ENCODE data around the gene PNPLA8. TPM values are rescaled to one million over a fixed set of nuclear protein-coding genes. Genes with fewer than 3 reads are reported as not detected.

Gene PNPLA8
- total and polyA plus RNA-seq, 2 donors from 2014 or later = 17.7 to 33.9 TPM

DNA sequence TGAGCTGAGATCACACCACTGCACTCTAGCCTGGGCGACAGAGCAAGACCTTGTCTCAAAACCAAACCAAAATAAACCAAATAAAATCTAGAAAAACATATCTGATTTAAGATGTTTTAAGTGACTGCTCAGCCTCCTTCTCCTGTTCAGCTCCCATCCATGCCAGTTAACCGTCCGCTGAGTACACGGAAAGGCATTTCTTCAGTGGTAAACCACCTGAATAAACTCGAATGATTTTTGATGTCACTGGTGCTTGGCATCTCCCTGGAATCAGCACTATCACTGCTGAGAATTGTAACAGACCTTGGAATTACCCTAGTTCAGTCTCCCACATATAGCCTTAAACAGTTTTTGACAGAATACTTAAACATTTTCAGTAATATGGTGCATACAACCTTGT, 45.6 kb downstream of the PNPLA8 start:
- no peaks in the 10 kb centered on the region for H3K4me1 ChIP-seq (ENCODE audit: control insufficient read depth in 2 of 3, insufficient read depth in 2 of 3, low read depth in 1 of 3, low read length in 3 of 3)
- H3K27me3 ChIP-seq (ENCODE audit: control insufficient read depth, insufficient read depth, low read length) = no peaks in the 10 kb centered on the region
- peaks cover 3 to 14% (median 13%) of the 10 kb centered on the region in 3 donors for H3K36me3 ChIP-seq (ENCODE audit: control insufficient read depth in 2 of 3, insufficient read depth in 3 of 3, low read length in 3 of 3)
- H3K27ac ChIP-seq (ENCODE audit: low read depth in 2 of 2, low read length in 2 of 2) = no peak overlapping the region
- intact Hi-C loops (cut with DNase I) = no loop called here
- no peak for FAIRE-seq
- H3K4me3 ChIP-seq (ENCODE audit: low read length in 3 of 3) = no peak overlapping the region
- no peak for DNase-seq
- TF ChIP-seq, protein P1, sequence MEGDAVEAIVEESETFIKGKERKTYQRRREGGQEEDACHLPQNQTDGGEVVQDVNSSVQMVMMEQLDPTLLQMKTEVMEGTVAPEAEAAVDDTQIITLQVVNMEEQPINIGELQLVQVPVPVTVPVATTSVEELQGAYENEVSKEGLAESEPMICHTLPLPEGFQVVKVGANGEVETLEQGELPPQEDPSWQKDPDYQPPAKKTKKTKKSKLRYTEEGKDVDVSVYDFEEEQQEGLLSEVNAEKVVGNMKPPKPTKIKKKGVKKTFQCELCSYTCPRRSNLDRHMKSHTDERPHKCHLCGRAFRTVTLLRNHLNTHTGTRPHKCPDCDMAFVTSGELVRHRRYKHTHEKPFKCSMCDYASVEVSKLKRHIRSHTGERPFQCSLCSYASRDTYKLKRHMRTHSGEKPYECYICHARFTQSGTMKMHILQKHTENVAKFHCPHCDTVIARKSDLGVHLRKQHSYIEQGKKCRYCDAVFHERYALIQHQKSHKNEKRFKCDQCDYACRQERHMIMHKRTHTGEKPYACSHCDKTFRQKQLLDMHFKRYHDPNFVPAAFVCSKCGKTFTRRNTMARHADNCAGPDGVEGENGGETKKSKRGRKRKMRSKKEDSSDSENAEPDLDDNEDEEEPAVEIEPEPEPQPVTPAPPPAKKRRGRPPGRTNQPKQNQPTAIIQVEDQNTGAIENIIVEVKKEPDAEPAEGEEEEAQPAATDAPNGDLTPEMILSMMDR (IDR thresholded peaks at IDR 0.05; ENCODE audit: borderline replicate concordance, extremely low read depth, insufficient read depth) = no peak
- H3K9me3 ChIP-seq (ENCODE audit: control insufficient read depth in 2 of 3, insufficient read depth in 1 of 3, low read length in 3 of 3) = no peaks in the 10 kb centered on the region
- H3K9ac ChIP-seq (ENCODE audit: low read length in 3 of 3) = no peak overlapping the region

DNA sequence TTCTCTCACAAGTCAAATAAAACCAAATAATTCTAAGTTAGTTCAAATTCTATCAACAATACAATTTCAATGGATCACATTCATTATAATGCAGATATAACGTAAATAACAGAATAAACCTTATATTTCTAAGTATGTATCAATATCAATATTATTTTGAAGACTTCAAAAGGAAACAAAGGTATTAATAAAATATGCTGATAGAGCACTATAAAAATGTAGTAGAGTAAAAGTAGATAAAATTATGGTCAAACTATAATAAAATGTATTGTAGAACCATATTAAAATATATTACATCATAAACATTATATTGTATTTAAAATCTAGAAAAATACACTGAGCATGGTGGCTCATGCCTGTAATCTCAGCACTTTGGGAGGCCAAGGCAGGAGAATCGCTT, 46.2 kb downstream of the PNPLA8 start:
- H3K36me3 ChIP-seq (ENCODE audit: control insufficient read depth in 2 of 3, insufficient read depth in 3 of 3, low read length in 3 of 3) = peaks cover 3 to 14% (median 13%) of the 10 kb centered on the region in 3 donors
- DNase-seq = no peak

DNA sequence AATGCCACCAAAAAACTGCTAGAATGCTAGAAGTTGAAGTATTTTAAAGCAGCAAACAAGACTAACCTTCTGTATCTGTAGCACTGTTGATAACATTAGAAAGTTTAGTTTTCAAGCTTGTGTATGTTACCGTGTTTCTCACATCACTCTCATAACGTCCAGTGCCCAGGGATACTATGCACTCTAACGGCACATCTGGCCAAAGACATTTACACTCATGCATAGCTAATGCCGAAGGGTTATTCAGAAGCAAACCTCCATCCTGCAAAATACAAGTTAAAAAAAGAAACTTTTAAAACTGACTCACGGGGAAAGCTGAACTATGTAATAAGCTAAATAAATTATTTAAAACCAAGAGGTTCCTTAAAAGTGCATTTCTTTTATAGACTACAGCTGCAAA, 46.8 kb downstream of the PNPLA8 start:
- Histone ChIP-seq H3K27me3 (ENCODE audit: control insufficient read depth, insufficient read depth, low read length) (no peaks in the 10 kb centered on the region), H3K4me1 (ENCODE audit: control insufficient read depth in 2 of 3, insufficient read depth in 2 of 3, low read depth in 1 of 3, low read length in 3 of 3) (no peaks in the 10 kb centered on the region), H3K4me3 (ENCODE audit: low read length in 3 of 3) (no peak overlapping the region), H3K27ac (ENCODE audit: low read depth in 2 of 2, low read length in 2 of 2) (no peak overlapping the region), H3K9me3 (ENCODE audit: control insufficient read depth in 2 of 3, insufficient read depth in 1 of 3, low read length in 3 of 3) (no peaks in the 10 kb centered on the region), H3K36me3 (ENCODE audit: control insufficient read depth in 2 of 3, insufficient read depth in 3 of 3, low read length in 3 of 3) (peaks cover 3 to 14% (median 13%) of the 10 kb centered on the region in 3 donors), H3K9ac (ENCODE audit: low read length in 3 of 3) (no peak overlapping the region)
- intact Hi-C loops (cut with DNase I) = no loop called here
- DNase-seq (no peak), FAIRE-seq (no peak)
- TF ChIP-seq, protein P1 (IDR thresholded peaks at IDR 0.05; ENCODE audit: borderline replicate concordance, extremely low read depth, insufficient read depth) = no peak

More for the DNA sequence above, 46.2 kb downstream of the PNPLA8 start:
- Histone ChIP-seq H3K4me3 (ENCODE audit: low read length in 3 of 3) (no peak overlapping the region), H3K9ac (ENCODE audit: low read length in 3 of 3) (no peak overlapping the region), H3K27me3 (ENCODE audit: control insufficient read depth, insufficient read depth, low read length) (no peaks in the 10 kb centered on the region), H3K4me1 (ENCODE audit: control insufficient read depth in 2 of 3, insufficient read depth in 2 of 3, low read depth in 1 of 3, low read length in 3 of 3) (no peaks in the 10 kb centered on the region), H3K27ac (ENCODE audit: low read depth in 2 of 2, low read length in 2 of 2) (no peak overlapping the region), H3K9me3 (ENCODE audit: control insufficient read depth in 2 of 3, insufficient read depth in 1 of 3, low read length in 3 of 3) (no peaks in the 10 kb centered on the region)
- peak; percentile 17 for FAIRE-seq
- intact Hi-C loops (cut with DNase I) = no loop called here
- TF ChIP-seq, protein P1 (IDR thresholded peaks at IDR 0.05; ENCODE audit: borderline replicate concordance, extremely low read depth, insufficient read depth) = no peak

DNA sequence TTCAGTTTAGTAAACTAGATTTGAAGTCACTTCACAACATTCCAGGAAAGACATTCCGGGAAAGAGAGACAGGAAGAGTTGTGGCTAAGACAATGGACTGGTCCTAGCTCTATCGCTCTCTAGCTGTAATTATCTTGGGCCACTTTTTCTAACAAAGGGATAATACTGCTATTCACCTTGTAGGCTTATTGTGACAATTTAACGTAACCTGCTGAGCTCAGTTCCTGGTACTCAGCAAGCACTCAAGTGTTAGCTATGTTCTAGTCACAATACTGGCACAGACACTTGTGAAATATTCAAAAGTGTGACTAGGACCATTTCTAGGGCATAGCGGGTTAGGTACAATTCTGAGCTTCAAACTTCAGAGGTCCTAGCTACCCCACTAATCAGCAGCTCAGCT, 57.7 kb downstream of the PNPLA8 start:
- no peaks in the 10 kb centered on the region for H3K9me3 ChIP-seq (ENCODE audit: control insufficient read depth in 2 of 3, insufficient read depth in 1 of 3, low read length in 3 of 3)
- TF ChIP-seq, protein P1 (IDR thresholded peaks at IDR 0.05; ENCODE audit: borderline replicate concordance, extremely low read depth, insufficient read depth) = no peak
- H3K4me3 ChIP-seq (ENCODE audit: low read length in 3 of 3) = no peak overlapping the region
- FAIRE-seq = no peak
- intact Hi-C loops (cut with DNase I) = loop anchor here (10.0 kb wide), 1 partner anchor 283 kb away; no protein-coding TSS in a partner anchor
- H3K9ac ChIP-seq (ENCODE audit: low read length in 3 of 3) = no peak overlapping the region
- H3K27me3 ChIP-seq (ENCODE audit: control insufficient read depth, insufficient read depth, low read length) = no peaks in the 10 kb centered on the region
- H3K36me3 ChIP-seq (ENCODE audit: control insufficient read depth in 2 of 3, insufficient read depth in 3 of 3, low read length in 3 of 3) = no peaks in the 10 kb centered on the region
- DNase-seq = no peak
- no peaks in the 10 kb centered on the region for H3K4me1 ChIP-seq (ENCODE audit: control insufficient read depth in 2 of 3, insufficient read depth in 2 of 3, low read depth in 1 of 3, low read length in 3 of 3)
- H3K27ac ChIP-seq (ENCODE audit: low read depth in 2 of 2, low read length in 2 of 2) = no peak overlapping the region

Data from kidney (tissue), 14 donors.